Effector CD4-positive, alpha-beta T cell (primary cell): ENCODE data around the gene MYCN. TPM values are rescaled to one million over a fixed set of nuclear protein-coding genes. Genes with fewer than 3 reads are reported as not detected.
"Not testable (repeated sequence)": the region's sequence is repeated elsewhere in the genome, so short reads cannot be mapped to it uniquely, and the experiment has no call there.

Source experiments
- DNase-seq: peaks from one replicate; pipeline ENCODE4 v3.0.0-alpha.2; 2020
- total RNA-seq: gene quantifications from one replicate; lab custom pipeline; 2026; lab: John Stamatoyannopoulos, UW

Gene MYCN
- not detected for total RNA-seq

DNA sequence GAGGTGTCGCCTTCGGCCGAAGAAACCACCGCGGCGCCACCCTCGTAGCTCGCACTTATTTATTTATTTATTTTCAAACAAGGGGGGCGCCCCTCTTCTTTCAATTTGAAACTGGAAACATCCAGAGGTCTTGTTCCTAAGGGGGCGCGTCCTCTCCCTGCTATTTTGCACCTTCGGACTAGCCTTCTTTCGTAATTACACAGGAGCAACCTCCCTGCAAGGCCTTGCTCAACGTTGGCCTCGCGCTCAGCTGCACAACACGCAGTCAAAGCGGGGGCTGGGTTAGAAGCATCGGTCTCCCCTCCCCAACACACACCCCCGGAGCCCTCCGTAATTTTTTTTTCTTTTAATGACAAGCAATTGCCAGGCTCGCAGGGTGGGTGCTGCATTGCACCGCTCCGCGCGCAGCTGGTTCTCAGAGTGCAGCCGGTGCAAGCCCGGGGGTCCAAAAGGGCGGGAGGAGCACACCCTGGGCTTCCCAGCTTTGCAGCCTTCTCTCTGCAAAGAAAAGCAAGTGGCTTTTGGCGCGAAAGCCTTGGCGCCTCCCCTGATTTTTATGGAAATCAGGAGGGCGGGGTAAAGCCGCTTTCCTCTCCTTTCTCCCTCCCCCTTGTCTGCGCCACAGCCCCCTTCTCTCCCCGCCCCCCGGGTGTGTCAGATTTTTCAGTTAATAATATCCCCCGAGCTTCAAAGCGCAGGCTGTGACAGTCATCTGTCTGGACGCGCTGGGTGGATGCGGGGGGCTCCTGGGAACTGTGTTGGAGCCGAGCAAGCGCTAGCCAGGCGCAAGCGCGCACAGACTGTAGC, at the start of gene MYCN:
TSS of gene MYCN (plus strand) at position 697 of the 807 bp plus-strand sequence. CDS start 1,515 bp downstream, outside the sequence.
- no peak for DNase-seq

DNA sequence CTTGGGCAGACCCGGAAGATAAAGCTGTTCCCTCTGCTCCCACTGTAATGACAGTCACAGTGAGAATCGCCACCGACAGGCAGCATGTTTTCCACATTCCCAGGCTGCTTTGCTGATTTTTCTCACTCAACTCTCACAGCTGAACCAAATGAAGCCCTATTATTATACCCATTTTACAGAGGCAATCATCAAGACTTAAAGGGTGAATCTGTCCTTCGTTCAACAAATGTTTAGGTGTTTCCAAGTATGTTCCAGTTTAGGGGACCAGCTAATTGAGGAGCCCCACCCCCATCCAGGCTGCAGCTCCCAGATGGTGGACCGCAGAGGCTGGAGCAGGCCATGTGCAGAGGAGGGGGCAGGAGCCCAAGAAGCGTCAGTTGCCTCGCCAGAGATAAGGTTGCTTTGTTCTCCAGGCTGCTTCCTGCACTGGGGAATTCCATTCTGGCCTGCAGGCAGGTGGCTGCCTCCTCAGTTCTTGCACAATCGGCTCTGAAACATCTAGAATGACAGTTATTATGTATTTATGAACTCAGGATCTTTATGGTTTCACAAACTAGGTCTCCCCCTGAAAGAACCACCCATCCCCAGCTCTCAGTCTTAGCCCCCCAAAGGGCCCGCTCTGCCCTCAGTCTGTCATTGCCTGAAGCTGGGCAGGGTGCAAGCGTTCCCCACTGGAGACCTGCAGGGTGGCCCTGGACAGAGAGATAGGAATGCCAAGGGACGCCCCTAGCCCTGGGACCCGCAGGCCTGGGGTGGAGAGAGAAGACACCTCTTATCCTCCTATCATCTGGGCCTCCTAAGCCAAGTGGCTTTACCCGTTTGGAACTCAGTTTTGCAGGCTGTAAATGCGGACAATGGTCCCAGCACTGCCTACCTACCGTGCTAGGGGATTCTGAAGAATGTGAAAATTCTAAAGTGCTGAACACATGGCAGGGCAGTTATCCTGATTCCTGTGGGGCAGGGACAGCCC, 49.1 kb upstream of the MYCN start:
- no peak for DNase-seq

DNA sequence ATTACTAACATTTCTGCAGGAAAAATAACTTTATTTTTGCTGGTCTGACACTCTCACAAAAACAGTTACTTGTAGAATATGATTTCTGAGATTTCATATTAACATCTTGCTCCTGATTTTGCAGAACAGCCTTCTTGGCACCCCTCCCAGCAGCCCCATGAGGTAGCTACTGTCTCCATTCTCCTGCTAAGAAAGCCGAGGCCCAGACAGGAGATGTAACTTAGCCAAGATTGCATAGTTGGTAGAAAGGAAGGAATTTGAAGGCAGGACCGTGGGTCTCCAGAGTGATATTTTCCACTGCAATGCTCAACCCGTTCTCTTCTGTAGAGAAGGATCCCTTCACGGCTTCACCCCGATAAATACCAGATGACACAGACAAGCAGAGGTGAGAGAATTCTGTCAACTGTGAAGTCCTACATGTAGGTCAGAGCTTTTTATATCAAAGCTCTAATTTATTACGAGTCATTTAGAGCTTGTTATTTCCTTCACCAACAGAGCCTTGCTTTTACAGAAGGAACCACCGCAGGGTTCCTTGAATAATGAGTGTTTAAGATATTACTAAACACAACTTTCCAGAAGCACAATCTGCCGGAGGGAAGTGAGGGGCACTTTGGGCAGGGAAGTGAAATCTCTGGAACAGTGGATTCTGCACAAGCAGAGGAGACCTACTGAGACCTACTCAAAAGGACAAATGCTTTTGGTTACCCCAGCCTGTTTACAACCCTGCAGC, 48.0 kb upstream of the MYCN start:
- no peak for DNase-seq

DNA sequence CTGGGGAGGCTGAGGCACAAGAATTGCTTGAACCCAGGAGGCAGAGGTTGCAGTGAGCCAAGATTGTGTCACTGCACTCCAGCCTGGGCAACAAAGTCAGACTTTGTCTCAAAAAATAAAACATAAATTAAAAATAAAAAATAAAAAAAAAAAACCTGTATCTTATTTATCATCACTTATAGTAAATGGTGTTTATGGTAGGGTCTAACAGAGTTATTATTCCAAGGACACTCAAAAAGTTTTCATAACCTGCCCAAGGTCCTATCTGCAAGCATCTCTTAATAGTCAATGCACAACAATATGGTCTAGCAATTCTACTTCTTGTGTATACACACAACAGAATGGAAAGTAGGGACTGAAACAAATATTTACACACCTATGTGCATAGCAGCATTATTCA, 47.3 kb upstream of the MYCN start:
- no peak for DNase-seq

DNA sequence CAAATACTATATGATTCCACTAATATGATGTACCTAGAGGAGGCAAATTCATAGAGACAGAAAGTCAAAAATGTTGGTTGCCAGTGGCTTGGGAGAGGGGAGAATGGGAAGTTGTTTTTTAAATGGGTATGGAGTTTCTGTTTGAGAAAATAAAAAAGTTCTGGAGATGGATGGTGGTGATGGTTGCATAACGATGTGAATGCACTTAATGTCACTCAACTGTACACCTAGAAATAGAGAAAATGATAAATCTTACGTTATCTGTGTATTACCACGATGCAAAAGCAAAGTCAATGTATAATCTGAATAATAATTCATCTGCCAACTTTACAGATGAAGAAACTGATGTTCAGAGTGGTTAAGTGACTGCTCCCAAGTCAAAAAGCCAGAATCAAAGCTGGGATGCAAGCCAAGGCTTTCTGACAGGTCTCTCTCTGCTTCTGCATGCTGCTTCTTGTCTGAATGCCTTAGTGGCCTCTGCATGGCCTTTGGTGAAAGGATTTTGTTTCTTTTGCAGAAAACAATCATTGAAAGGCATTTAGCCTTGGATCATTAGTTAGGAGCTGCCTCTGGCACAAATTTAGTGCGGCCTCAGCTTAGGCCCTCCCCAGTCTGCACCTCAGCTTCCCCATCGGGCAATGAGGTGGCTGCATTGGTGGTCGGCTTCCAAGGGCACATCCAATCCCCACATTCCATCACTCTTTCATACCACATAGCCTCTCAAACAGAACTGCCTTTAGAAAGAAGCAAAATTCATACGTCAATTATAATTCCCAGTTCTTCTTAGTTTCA, 46.5 kb upstream of the MYCN start:
- DNase-seq, result no peak

DNA sequence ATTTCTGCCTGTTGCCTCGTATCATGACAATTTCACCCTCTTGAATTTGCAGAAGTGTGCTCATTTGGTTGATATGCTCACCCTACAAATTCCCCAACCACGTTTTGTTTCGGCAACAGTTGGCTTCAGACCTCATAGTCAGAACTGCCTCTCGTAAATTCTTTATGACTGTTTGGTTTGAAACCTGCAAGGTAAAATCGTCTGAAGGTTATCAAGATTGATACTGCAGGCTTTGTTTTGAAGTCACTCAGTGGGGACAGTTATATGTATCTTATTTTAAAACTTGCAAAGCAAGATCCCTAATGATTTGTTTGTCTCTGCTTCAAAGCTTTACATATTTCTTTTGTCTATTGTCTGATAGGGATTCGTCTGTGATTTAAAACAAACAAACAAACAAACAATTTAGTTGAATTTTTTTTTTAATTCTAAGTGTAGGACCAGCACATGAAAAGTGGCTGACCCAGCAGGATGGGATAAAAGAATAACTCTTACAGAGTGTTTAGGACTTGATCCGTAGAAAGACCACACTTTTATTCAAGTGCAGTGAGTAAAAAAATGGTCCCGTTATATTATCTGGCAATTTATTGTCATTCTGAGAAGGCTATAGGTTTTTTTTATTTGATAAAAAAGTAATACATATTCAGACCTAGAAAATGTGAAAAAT, 45.7 kb upstream of the MYCN start:
- DNase-seq, result no peak

DNA sequence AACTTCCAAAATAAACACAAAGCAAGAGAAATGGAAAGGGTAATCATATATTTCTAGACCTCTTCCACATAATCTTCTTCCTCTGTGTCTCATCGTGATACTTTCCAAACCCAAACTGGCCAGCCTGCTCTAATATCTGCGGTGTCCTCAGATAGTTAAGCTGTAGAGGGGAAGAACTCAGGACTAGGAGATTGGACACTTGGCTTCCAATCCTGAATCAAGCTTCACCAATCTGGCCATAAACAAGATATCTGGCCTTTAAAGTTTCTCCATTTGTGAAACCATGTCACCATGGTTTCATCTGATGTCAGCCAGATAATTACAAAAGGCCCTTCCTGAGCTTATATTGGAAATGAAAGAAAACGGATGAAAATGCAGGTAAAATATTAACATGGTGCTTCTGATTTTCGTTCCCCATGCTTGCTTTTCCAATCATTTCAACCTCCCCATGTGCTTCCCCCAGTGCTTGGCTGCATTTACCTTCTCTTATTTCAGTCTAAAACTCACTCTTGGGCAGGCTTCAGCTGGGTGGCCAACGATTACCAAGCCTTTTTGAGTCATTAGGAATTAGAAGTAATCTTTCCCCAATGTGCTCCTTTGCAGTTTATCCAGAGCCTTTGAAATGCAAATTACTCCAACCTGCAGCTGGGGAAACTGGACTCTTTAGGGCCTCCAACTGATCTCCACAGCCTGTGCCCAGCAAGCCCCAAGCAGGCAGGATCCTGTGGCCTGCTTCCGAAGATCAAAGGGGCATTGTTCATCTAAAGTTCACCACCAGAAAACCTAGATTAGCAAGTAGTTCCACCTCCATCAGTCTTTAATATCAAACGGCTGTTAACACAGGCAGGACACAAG, 44.5 kb upstream of the MYCN start:
- no peak for DNase-seq

DNA sequence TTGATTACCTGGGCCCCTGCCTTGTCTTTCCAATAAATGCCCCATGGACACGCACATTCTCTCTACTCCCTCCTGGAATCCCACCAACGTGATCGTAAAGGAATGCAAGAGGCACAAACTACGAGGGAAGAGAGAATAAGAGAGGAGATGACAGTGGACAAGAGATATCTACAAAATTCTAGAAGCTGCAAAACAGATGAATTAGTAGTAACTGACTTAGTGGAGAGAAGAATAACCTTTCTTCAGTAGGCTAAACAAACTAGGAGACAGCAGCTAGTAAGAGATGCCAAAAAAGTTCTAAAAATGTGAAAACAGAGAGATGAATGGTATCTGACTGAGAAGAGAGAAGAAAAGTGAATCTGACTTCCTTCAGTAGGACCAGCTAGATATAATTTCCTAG, 43.5 kb upstream of the MYCN start:
- no peak for DNase-seq

DNA sequence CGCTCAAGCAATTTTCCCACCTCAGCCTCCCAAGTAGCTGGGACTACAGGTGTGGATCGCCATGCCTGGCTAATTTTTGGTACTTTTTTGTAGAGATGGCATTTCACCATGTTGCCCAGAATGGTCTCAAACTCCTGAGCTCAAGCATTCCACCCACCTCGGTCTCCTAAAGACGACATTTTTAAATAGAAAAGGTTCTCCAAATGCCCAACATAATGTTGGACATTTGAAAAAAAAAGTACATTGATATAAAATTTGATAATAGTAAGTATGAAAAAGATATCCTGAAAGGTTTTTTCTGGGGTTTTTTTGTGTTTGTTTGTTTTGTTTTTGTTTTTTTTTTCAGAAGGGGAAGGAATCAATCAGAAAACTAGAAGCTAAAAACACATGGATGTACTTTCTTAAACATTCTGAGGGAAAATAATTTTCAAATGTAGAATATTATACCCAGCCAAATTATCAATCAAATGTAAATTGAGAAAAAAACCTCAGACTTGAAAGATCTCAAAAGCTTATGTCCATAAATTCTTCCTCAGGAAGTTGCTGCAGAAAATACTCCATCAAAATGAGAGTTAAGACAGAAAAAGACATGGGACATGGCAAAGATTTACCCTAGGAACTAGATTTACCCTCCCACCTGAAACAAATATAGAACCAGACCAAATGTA, 42.8 kb upstream of the MYCN start:
- DNase-seq, result no peak

DNA sequence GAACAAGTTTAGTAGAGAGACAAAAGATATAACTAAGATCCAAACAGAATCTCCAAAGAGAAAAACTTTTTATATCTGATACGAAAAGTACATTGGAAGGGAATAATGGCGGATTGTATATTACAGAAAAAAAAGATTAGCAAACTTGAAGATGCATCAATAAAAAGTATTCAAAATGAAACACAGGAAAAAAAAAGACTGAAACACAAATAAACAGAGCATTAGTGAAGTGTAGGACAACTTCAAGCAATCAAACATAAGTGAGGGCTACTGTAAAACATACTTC, 41.1 kb upstream of the MYCN start:
- no peak for DNase-seq

DNA sequence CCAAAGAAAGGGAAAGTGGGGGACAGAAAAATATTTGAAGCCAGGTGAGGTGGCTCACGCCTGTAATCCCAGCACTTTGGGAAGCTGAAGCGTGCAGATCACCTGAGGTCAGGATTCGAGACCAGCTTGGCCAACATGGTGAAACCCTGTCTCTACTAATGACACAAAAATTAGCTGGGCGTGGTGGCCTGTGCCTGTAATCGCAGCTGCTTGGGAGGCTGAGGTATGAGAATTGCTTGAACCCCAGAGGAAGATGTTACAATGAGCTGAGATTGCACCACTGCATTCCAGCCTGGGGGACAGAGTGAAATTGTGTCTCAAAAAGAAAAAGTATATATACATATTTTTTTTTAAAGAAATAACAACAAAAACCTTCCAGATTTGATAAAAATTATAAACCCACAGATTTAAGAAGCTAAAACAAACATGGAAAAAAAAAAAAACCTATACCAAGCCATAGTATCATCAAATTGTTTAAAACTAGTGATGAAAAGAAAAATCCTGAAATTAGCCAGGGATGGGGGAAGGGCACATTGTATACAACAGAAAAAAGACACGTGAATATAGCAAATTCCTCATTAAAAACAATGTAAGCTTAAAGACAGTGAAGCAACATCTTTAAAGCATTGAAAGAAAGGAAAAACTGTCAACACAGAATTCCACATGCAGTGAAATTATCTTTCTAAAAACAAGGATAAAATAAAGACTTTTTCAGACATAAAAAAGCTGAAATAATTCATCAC, 40.4 kb upstream of the MYCN start:
- DNase-seq, result no peak

DNA sequence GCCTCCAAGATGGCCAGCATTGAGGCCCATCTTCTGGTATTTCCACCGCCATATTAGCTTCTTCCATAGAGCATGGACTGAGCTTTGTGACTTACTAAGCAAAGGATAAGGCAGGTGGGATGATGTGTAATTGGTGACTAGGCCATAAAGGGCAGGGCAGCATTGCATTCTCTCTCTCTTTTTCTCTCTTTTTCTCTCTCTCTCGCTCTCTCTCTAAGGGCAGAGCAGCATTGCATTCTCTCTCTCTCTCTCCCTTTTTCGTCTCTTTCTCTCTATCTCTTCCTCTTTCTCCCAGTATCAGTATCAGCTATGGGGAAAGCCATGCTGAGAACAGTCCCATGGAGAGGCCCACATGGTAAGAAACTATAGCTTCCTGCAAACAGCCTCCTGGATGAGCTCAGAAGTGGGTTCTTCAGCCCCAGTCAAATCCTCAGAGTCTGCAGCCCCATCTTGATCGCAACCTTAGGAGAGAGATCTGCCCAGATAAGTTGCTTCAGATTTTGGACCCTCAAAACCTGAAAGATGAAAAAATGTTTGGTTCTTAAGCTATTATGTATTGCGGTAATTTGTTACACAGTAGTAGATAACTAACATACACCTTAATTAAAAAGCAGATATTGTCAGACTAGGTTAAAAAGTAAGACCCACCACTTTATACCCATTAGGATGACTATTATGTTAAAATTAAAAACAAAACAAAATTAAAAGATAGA, 39.1 kb upstream of the MYCN start:
- no peak for DNase-seq

DNA sequence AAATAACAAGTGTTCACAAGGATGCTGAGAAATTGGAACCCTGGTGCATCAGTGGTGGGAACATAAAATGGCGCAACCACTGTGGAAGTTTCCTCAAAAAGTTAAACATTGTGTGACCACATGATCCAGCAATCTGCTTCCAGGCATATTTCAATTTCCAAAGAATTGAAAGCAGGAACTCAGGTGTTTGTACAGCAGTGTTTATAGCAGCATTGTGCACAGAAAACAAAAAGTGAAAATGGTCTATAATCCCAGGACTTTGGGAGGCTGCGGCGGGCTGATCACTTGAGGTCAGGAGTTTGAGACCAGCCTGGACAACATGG, 38.6 kb upstream of the MYCN start:
- DNase-seq, result no peak

DNA sequence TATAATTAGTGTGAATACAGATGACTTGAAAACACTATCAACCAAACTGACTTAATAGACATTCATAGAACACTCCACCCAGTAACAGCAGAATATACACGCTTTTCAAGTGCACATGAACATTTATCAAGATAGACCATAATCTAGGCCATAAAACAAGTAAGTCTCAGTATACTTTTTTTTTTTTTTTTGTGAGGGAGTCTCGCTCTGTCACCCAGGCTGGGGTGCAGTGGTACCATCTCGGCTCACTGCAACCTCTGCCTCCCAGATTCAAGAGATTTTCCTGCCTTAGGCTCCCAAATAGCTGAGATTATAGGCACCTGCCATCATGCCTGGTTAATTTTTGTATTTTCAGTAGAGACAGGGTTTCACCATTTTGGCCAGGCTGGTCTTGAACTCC, 36.4 kb upstream of the MYCN start:
- not testable (repeated sequence) for DNase-seq

DNA sequence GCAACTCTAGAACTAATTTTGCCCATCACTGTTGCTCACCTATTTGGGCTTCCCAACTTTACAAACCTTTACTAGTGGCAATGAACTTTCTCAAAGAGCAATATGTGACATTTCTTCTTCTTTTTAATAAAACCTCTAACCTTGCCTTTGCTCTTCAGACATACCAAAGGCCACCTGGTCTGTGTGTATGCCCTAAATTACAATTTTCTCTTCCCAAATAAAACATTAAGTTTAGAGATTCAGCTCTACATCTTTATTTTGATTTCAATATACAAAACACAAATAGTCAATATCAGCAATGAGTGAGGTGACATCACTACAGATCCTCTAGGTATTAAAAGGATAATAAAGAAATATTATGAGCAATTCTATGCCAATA, 35.1 kb upstream of the MYCN start:
- DNase-seq, result no peak

DNA sequence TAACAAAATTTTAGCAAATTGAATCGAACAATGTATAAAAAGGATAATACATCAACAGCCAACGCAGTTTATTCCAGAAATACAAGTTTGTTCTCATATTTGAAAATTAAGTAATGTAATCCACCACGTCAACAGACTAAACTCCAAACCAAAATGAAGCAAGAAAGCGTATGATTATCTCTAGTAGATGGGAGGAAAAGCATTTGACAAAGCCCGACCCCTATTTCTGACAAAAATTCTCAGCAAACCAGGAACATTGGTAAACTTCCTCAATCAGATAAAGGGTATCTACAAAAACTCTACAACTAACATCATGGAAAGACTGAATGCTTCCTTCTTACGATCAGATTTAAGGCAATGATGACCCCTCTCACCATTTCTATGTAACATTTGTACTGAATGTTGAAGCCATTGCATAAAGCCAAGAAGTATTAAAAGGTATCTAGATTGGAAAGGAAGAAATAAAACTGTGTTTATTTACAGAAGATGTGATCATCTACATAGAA, 34.3 kb upstream of the MYCN start:
- DNase-seq, result no peak

DNA sequence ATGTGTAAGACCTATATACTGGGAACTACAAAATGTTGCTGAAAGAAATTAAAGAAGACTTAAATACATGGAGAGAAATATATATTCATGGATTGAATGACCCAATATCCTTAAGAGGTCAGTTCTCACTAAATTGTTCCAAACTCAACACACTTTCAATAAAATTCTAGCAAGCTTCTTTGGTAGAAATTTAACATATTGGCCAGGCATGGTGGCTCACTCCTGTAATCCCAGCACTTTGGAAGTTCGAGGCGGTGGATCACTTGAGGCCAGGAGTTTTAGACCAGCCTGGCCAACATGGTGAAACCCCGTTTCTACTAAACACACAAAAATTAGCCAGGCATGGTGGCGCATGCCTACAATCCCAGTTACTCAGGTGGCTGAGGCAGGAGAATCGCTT, 33.6 kb upstream of the MYCN start:
- DNase-seq, result no peak

DNA sequence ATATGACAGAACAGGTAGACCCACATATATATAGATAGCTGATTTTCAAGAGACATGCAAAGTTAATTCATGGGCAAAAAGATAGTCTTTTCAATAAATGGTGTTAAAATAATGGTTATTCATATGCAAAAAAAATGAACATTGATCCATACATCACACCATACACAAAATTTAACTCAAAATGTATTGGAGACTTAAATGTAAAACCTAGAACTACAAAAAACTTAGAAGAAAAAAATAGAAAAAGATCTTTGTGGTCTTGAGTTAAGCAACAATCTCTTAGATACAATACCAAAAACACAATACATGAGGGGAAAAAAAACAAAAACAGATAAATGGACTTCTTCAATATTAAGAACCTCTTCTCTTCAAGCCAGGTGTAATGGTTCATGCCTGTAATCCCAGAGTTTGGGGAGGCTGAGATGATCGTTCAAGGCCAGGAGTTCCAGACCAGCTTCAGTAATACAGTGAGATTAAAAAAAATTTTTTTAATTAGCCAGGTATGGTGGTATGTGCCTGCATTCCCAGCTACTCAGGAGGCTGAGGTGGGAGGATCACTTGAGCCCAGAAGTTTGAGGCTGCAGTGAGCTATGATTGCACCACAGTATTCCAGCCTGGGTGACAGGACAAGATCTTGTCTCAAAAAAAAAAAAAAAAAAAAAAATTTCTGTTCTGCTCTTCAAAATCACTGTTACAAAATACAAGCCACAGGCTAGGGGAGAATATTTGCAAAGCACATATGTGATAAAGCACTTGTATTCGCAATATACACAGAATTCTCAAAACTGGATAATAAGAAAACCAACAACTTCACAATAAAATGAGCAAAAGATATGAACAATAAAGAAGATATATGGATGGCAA, 32.7 kb upstream of the MYCN start:
- no peak for DNase-seq
